Trophoblast cell (in vitro differentiated cells and primary cell): ENCODE measurements around the gene KRTAP4-12. TPM values are rescaled to one million over a fixed set of nuclear protein-coding genes. Genes with fewer than 3 reads are reported as not detected.
"Not testable (repeated sequence)": the region's sequence is repeated elsewhere in the genome, so short reads cannot be mapped to it uniquely, and the experiment has no call there.

Source experiments
- DNase-seq, 2 donors: peaks; one replicate each; pipeline ENCODE4 v3.0.0-alpha.2; 2016
- H2AFZ ChIP-seq: 2 replicates; pipeline ENCODE4 v1.6.1; 2013; ENCODE audit warnings: low read length, moderate library complexity, mild to moderate bottlenecking; ENCODE audit not compliant: insufficient read depth, poor library complexity
- H2AK5ac ChIP-seq: 2 replicates; pipeline ENCODE4 v1.6.1; 2013; ENCODE audit warnings: mild to moderate bottlenecking, low read length
- H2BK120ac ChIP-seq: 2 replicates; pipeline ENCODE4 v1.6.1; 2013; ENCODE audit warnings: low read length, mild to moderate bottlenecking, moderate library complexity; ENCODE audit not compliant: insufficient read depth, poor library complexity
- H2BK12ac ChIP-seq: 2 replicates; pipeline ENCODE4 v1.6.1; 2013; ENCODE audit warnings: mild to moderate bottlenecking, low read length, moderate library complexity
- H2BK5ac ChIP-seq: 2 replicates; pipeline ENCODE4 v1.6.1; 2013; ENCODE audit warnings: low read length, low read depth, moderate library complexity, mild to moderate bottlenecking; ENCODE audit not compliant: poor library complexity
- H3K14ac ChIP-seq: 2 replicates; pipeline ENCODE4 v1.6.1; 2013; ENCODE audit warnings: mild to moderate bottlenecking, low read length
- H3K18ac ChIP-seq: 2 replicates; pipeline ENCODE4 v1.6.1; 2013; ENCODE audit warnings: mild to moderate bottlenecking, low read length
- H3K23ac ChIP-seq: 2 replicates; pipeline ENCODE4 v1.6.1; 2013; ENCODE audit warnings: low read length
- H3K27ac ChIP-seq: 2 replicates; pipeline ENCODE4 v1.5.1; 2013; ENCODE audit warnings: low read depth, mild to moderate bottlenecking, inconsistent platforms, low read length, moderate library complexity
- H3K27me3 ChIP-seq: 2 replicates; pipeline ENCODE4 v1.6.1; 2013; ENCODE audit warnings: inconsistent platforms, mild to moderate bottlenecking, low read length, moderate library complexity; ENCODE audit not compliant: insufficient read depth
- H3K36me3 ChIP-seq, 2 experiments: 1 replicate in 1 of 2; 2 replicates in 1 of 2; pipeline ENCODE4 v1.6.1; 2013; ENCODE audit warnings: low read length in 2 of 2, mild to moderate bottlenecking in 2 of 2, moderate library complexity in 1 of 2; ENCODE audit not compliant: insufficient read depth in 2 of 2, control insufficient read depth in 1 of 2
- H3K4ac ChIP-seq: 2 replicates; pipeline ENCODE4 v1.6.1; 2013; ENCODE audit warnings: low read depth, mild to moderate bottlenecking, low read length, moderate library complexity
- H3K4me1 ChIP-seq, 2 experiments: 1 replicate in 1 of 2; 2 replicates in 1 of 2; pipeline ENCODE4 v1.6.1; 2013; ENCODE audit warnings: low read length in 2 of 2, mild to moderate bottlenecking in 2 of 2, moderate library complexity in 1 of 2; ENCODE audit not compliant: insufficient read depth in 2 of 2, control insufficient read depth in 1 of 2
- H3K4me2 ChIP-seq: 2 replicates; pipeline ENCODE4 v1.6.1; 2013; ENCODE audit warnings: inconsistent platforms, mild to moderate bottlenecking, low read length, moderate library complexity
- H3K4me3 ChIP-seq: 2 replicates; pipeline ENCODE4 v1.5.1; 2013; ENCODE audit warnings: mild to moderate bottlenecking, low read depth, low read length, inconsistent platforms
- H3K79me1 ChIP-seq: one replicate; pipeline ENCODE4 v1.6.1; 2013; ENCODE audit warnings: low read length
- H3K79me2 ChIP-seq: 2 replicates; pipeline ENCODE4 v1.6.1; 2013; ENCODE audit warnings: low read length, mild to moderate bottlenecking; ENCODE audit not compliant: control insufficient read depth, insufficient read depth, poor library complexity
- H3K9ac ChIP-seq: 2 replicates; pipeline ENCODE4 v1.6.1; 2013; ENCODE audit warnings: mild to moderate bottlenecking, low read length
- H3K9me3 ChIP-seq: 2 replicates; pipeline ENCODE4 v1.6.1; 2013; ENCODE audit warnings: low read depth, mild to moderate bottlenecking, control low read depth, inconsistent platforms, low read length; ENCODE audit not compliant: insufficient read depth
- H4K12ac ChIP-seq: 2 replicates; pipeline ENCODE4 v1.6.1; 2013; ENCODE audit warnings: low read depth, mild to moderate bottlenecking, low read length, moderate library complexity
- H4K8ac ChIP-seq: 2 replicates; pipeline ENCODE4 v1.6.1; 2013; ENCODE audit warnings: low read depth, mild to moderate bottlenecking, low read length, moderate library complexity
- H4K91ac ChIP-seq: one replicate; pipeline ENCODE4 v1.6.1; 2013; ENCODE audit warnings: low read depth, mild to moderate bottlenecking, low read length, moderate library complexity
- WGBS: extraction: QIAGEN DNeasy Blood & Tissue Kit; methylation state at CpG from one replicate; pipeline ENCODE4 v1.1.7; 2013; ENCODE audit warnings: missing lambda C conversion rate; ENCODE audit not compliant: insufficient read length, insufficient coverage; ENCODE audit errors: extremely low coverage; 5-methylcytosine and 5-hydroxymethylcytosine counted together
- polyA plus RNA-seq: library from polyadenylated mRNA; stranded (reverse); fragments of 200-250 nt; gene quantifications from 2 replicates; pipeline ENCODE4 v1.2.3, GENCODE V29; 2013

Gene KRTAP4-12
- polyA plus RNA-seq, result not detected in 2 replicates

GRCh38 chr17:41123991-41124371 lies at the start of gene KRTAP4-12:
TSS of gene KRTAP4-12 (minus strand) at chr17:41124182. CDS start at chr17:41124122, 60 bp downstream.
- H3K4me2 ChIP-seq, DNase-seq, H3K79me1 ChIP-seq, H3K4ac ChIP-seq, H2BK120ac ChIP-seq, H3K23ac ChIP-seq, H2BK5ac ChIP-seq, H3K36me3 ChIP-seq, H3K27me3 ChIP-seq, H4K12ac ChIP-seq, H2AFZ ChIP-seq, H3K4me1 ChIP-seq, H3K14ac ChIP-seq, H3K9me3 ChIP-seq, H4K8ac ChIP-seq, H3K27ac ChIP-seq, H3K79me2 ChIP-seq, H2AK5ac ChIP-seq, H3K9ac ChIP-seq, H4K91ac ChIP-seq, H2BK12ac ChIP-seq, H3K18ac ChIP-seq, H3K4me3 ChIP-seq: not testable (repeated sequence)
- no CpG with 5 or more reads among the region's 3 CpGs for WGBS

- H2AFZ ChIP-seq, result no peak overlapping the region
- no peak overlapping the region for H3K4me3 ChIP-seq
- H3K4me1 ChIP-seq, result no peaks in the 10 kb centered on the region
- no peak overlapping the region for H3K23ac ChIP-seq
- no peak overlapping the region for H2BK5ac ChIP-seq
- no peak overlapping the region for H4K91ac ChIP-seq
- H3K14ac ChIP-seq, result no peak overlapping the region
- H2BK12ac ChIP-seq, result no peak overlapping the region
- no peak overlapping the region for H3K4me2 ChIP-seq
- no peak overlapping the region for H2BK120ac ChIP-seq
- no peak overlapping the region for H4K8ac ChIP-seq
- WGBS, result no CpG with 5 or more reads among the region's 2 CpGs
- H3K4ac ChIP-seq, result no peak overlapping the region
- H3K9me3 ChIP-seq, result no peaks in the 10 kb centered on the region
- no peaks in the 10 kb centered on the region for H3K79me1 ChIP-seq
- no peak for DNase-seq
- H3K79me2 ChIP-seq, result no peaks in the 10 kb centered on the region
- H3K27me3 ChIP-seq, result no peaks in the 10 kb centered on the region
- no peak overlapping the region for H3K27ac ChIP-seq
- no peak overlapping the region for H3K18ac ChIP-seq
- H4K12ac ChIP-seq, result no peak overlapping the region
- H3K9ac ChIP-seq, result no peak overlapping the region
- H3K36me3 ChIP-seq, result no peaks in the 10 kb centered on the region
- H2AK5ac ChIP-seq, result no peak overlapping the region
Observed at GRCh38 chr17:41171886-41172285, 47.9 kb upstream of the KRTAP4-12 start.

- H4K91ac ChIP-seq, result no peak within 1 kb of the TSS
- no peaks in the 10 kb centered on the region for H3K4me1 ChIP-seq
- H4K8ac ChIP-seq, result no peak within 1 kb of the TSS
- no peak within 1 kb of the TSS for H4K12ac ChIP-seq
- H2BK120ac ChIP-seq, result no peak within 1 kb of the TSS
- no peaks in the 10 kb centered on the region for H3K9me3 ChIP-seq
- no peak within 1 kb of the TSS for H3K14ac ChIP-seq
- no peaks in the 10 kb centered on the region for H3K79me1 ChIP-seq
- H3K27ac ChIP-seq, result no peak within 1 kb of the TSS
- no peak within 1 kb of the TSS for H3K4me3 ChIP-seq
- H2BK5ac ChIP-seq, result no peak within 1 kb of the TSS
- no peak within 1 kb of the TSS for H2AK5ac ChIP-seq
- no peak within 1 kb of the TSS for H3K23ac ChIP-seq
- no peaks in the 10 kb centered on the region for H3K79me2 ChIP-seq
- no peak within 1 kb of the TSS for H2AFZ ChIP-seq
- no peaks in the 10 kb centered on the region for H3K36me3 ChIP-seq
- H3K18ac ChIP-seq, result no peak within 1 kb of the TSS
- WGBS, result no CpG with 5 or more reads among the region's 1 CpG
- H3K9ac ChIP-seq, result no peak within 1 kb of the TSS
- H2BK12ac ChIP-seq, result no peak within 1 kb of the TSS
- no peak within 1 kb of the TSS for H3K4me2 ChIP-seq
- no peaks in the 10 kb centered on the region for H3K27me3 ChIP-seq
- H3K4ac ChIP-seq, result no peak within 1 kb of the TSS
- DNase-seq, result no peak
Observed at GRCh38 chr17:41168121-41168520, 44.1 kb upstream of the KRTAP4-12 start, which contains the start of gene KRTAP4-3. TSS of gene KRTAP4-3 (minus strand) at chr17:41168221. CDS start at chr17:41168172, 49 bp downstream.

- Histone ChIP-seq H2BK120ac (no peak overlapping the region), H3K27ac (no peak overlapping the region), H3K4me1 (no peaks in the 10 kb centered on the region), H3K23ac (no peak overlapping the region), H3K9ac (no peak overlapping the region), H3K18ac (no peak overlapping the region), H2BK12ac (no peak overlapping the region), H3K27me3 (no peaks in the 10 kb centered on the region), H3K14ac (no peak overlapping the region), H3K79me2 (no peaks in the 10 kb centered on the region), H3K9me3 (no peaks in the 10 kb centered on the region), H3K36me3 (no peaks in the 10 kb centered on the region), H3K4ac (no peak overlapping the region), H4K8ac (no peak overlapping the region), H2AK5ac (no peak overlapping the region), H3K4me3 (no peak overlapping the region), H2AFZ (no peak overlapping the region), H4K91ac (no peak overlapping the region), H3K4me2 (no peak overlapping the region), H3K79me1 (no peaks in the 10 kb centered on the region), H4K12ac (no peak overlapping the region), H2BK5ac (no peak overlapping the region)
- WGBS, result no CpG with 5 or more reads among the region's 7 CpGs
- DNase-seq, result no peak
Observed at GRCh38 chr17:41167561-41167960, 43.6 kb upstream of the KRTAP4-12 start.
